RWPE1 (cell line): Measurements from ENCODE around the gene TMEM41A.

ENCODE experiments used
- CTCF ChIA-PET: fragments of 350-600 bp; sonication (Branson Sonifier 250); formaldehyde crosslinking; extraction: SDS; loops from one replicate; lab custom pipeline; 2021; lab: Yijun Ruan, JAX
- POLR2A ChIA-PET: fragments of 400-600 bp; formaldehyde crosslinking; extraction: SDS; loops from one replicate; lab custom pipeline; 2020; ENCODE audit warnings: antibody characterized with exemption; ENCODE audit not compliant: low non-redundant PET; lab: Yijun Ruan, JAX
- DNase-seq: peaks from one replicate; pipeline ENCODE4 v3.0.0; 2012; ENCODE audit warnings: low spot score
- H3K27ac ChIP-seq: fragments of 450-650 bp; 2 replicates; pipeline ENCODE4 v1.5.1; 2017
- TF ChIP-seq, protein P1 (sequence below): fragments of 450-650 bp; conservative IDR thresholded peaks from 2 replicates; pipeline ENCODE4 v1.5.1; 2017; ENCODE audit warnings: low read depth, mild to moderate bottlenecking

TMEM41A gene

DNA sequence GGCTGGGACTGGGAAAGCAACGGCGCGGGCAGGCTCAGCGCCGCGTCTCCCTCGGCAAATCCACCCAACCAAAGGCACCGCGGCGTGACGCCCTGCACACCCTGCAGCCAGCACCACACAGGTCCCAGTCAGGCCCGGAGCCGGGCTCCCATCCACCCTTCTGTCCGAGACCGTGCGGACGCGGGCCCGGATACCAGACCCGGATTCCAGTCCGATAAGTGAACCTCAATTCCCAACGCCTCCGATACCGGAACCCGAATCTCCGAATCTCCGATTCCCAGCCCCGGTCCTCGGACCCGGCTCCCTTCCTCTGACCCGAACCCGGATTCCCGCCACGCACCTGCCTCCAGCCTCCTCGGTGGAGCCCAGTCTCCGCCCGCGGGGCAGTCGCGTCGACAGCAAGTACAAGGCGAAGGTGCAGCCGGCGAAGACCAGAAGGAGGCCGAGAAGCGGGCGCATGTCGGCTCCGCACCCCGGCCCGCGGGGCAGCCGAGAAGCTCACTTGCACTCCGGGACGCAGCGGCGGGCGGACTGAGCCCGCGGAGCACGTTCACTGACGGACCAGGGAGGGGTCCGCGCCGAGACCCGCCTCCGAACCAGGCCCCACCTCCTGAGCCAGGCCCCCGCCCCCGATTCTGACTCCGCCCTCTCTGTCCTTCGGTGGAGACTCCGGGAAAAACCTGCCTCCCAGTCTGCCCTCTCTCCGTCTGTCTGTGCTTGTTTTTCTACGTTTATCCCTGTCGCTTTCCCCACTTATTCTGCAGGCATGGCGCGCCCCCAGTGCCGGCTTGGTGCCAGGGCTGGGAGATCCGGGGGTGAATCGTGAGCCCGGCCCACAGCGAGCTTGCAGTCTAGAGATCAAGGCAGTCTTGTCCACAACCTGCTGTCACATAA lies at the start of gene TMEM41A:
TMEM41A (minus strand) TSS at position 533 of the 894 bp plus-strand sequence; CDS start at position 459, 74 bp downstream.
- ChIA-PET POLR2A (interaction anchor here (0.7 to 1.4 kb wide), 3 partner anchors 77 to 757 kb away, joined by 3 to 5 read pairs (median 4); no protein-coding TSS in a partner anchor), CTCF (interaction anchor here (0.7 kb wide), 2 partner anchors 26 to 29 kb away, joined by 3 read pairs; no protein-coding TSS in a partner anchor)
- TF ChIP-seq, protein P1, sequence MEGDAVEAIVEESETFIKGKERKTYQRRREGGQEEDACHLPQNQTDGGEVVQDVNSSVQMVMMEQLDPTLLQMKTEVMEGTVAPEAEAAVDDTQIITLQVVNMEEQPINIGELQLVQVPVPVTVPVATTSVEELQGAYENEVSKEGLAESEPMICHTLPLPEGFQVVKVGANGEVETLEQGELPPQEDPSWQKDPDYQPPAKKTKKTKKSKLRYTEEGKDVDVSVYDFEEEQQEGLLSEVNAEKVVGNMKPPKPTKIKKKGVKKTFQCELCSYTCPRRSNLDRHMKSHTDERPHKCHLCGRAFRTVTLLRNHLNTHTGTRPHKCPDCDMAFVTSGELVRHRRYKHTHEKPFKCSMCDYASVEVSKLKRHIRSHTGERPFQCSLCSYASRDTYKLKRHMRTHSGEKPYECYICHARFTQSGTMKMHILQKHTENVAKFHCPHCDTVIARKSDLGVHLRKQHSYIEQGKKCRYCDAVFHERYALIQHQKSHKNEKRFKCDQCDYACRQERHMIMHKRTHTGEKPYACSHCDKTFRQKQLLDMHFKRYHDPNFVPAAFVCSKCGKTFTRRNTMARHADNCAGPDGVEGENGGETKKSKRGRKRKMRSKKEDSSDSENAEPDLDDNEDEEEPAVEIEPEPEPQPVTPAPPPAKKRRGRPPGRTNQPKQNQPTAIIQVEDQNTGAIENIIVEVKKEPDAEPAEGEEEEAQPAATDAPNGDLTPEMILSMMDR: no peak
- DNase-seq: peak; percentile 96
- H3K27ac ChIP-seq: peak within 1 kb of the TSS; percentile 88

DNA sequence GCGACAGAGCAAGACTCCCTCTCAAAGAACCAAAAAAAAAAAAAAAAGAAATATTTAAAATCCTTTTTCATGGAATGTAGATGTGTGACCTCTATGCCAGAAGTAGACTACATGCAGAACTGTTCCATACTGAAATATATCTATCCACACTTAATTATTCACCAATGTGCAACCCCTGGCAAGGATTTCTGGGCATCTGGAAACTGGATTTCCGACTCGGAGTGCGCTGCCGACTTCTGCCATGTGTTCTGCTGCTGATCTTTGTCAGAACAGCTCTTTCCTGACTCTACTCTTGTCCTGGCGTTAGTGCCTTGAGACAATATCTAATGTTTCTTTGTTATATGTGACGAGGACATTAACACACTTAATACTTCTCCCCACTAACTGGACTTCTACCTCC lies 41.9 kb upstream of the TMEM41A start:
- CTCF ChIA-PET: no interaction called here
- TF ChIP-seq, protein P1: no peak

DNA sequence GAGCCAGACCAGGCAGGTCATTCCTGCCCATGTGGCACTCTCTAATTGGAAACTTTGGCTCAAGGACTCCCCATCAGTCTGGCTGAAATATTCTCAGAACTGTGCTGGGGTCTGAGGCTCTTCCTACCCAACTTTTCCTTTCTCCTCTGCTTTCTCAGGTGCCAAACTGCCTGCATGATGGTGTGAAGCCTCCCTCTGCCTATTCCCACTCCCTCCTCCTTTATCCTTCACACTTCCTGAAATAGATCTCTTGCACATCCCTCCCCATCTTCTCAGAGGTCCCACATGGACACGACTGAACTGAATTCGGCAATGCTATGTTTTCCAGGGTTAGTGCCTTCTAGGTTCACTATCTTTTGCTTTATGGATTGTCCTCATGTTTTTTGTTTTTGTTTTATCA lies 41.1 kb upstream of the TMEM41A start:
- ChIA-PET CTCF (no interaction called here), POLR2A (no interaction called here)
- DNase-seq: no peak
- H3K27ac ChIP-seq: no peak overlapping the region
- TF ChIP-seq, protein P1: no peak

More for the DNA sequence above, 41.9 kb upstream of the TMEM41A start:
- H3K27ac ChIP-seq: no peak overlapping the region
- DNase-seq: no peak
- POLR2A ChIA-PET: no interaction called here

DNA sequence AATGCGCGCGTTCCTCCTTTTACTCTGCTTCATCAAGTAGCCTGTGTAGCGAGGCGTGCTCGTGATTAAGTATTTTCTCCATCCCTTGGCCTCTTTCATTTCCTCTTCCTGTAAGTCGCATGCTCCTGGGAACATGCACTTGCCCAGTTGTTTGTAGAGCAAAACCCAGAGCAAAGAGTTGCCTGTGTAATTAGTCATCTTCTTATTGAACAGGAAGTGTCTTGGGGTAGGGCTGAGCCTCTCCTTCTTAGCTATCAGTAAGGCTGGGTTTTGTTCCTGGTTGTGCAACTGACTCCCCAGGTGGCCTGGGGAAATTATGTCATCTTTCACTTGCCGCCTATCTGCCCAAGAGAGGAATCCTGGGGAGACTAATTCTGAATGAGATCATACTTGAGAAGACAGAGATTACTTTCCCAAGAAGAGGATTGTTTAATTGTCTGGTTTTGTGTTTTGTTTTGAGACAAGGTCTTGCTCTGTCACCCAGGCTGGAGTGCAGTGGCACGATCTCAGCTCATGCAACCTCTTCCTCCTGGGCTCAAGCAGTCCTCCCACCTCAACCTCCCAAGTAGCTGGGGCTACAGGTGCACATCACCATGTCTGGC lies 38.6 kb upstream of the TMEM41A start:
- ChIA-PET POLR2A (no interaction called here), CTCF (interaction anchor here (0.6 kb wide), 1 partner anchor 21 kb away, joined by 3 read pairs; no protein-coding TSS in a partner anchor)
- DNase-seq: peak; percentile 90
- TF ChIP-seq, protein P1: no peak
- H3K27ac ChIP-seq: peak overlapping the region; percentile 83

DNA sequence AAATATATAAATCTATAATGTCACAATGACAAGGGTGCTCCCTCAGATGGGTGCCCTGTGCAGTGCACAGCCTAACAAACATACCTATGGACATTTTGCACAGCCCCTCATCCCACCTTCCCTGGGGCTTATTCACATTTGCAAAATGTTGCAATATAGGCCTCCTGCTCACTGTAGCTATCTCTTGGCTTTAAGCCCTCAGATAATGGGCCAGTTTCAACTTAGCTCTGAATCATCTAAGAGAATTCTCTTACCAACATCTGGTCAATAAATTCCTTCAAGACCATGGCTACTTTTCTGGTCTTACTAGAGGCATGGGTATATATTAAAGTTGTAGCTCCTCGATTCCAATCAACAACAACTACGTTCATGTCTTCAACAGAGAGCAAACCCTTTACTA lies 35.7 kb upstream of the TMEM41A start:
- CTCF ChIA-PET: interaction anchor here (0.7 kb wide), 1 partner anchor 10 kb away, joined by 3 read pairs; no protein-coding TSS in a partner anchor
- H3K27ac ChIP-seq: no peak overlapping the region
- no peak for DNase-seq
- TF ChIP-seq, protein P1: no peak
- POLR2A ChIA-PET: no interaction called here

DNA sequence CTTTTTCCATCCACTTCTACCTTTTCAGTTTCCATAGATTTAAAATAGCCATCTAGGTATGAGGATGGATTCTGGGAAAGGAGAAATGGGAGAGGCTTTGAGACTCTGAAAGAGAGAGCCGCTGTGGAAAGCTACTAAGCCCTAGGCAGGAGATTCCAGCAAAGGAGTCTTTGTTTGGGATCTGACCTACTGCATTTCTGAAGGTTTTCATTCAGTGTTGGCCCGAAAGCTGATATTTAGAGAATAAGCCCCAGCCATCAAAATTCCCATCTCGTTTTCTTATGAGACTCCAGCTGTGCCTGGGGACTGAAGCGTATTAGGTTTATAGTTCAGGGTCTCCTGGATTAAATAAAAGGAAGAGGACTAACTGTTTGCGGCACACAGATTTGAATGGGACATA lies 34.1 kb upstream of the TMEM41A start:
- no peak overlapping the region for H3K27ac ChIP-seq
- TF ChIP-seq, protein P1: no peak
- no peak for DNase-seq
- ChIA-PET POLR2A (no interaction called here), CTCF (interaction anchor here (0.6 kb wide), 2 partner anchors 54 to 600 kb away, joined by 5 to 6 read pairs; no protein-coding TSS in a partner anchor)
